Measurements from ENCODE around the gene ABLIM2.

GRCh38 chr4:7926822-7927221, 231.8 kb downstream of the ABLIM2 start:
- TF ChIP-seq, protein P1, sequence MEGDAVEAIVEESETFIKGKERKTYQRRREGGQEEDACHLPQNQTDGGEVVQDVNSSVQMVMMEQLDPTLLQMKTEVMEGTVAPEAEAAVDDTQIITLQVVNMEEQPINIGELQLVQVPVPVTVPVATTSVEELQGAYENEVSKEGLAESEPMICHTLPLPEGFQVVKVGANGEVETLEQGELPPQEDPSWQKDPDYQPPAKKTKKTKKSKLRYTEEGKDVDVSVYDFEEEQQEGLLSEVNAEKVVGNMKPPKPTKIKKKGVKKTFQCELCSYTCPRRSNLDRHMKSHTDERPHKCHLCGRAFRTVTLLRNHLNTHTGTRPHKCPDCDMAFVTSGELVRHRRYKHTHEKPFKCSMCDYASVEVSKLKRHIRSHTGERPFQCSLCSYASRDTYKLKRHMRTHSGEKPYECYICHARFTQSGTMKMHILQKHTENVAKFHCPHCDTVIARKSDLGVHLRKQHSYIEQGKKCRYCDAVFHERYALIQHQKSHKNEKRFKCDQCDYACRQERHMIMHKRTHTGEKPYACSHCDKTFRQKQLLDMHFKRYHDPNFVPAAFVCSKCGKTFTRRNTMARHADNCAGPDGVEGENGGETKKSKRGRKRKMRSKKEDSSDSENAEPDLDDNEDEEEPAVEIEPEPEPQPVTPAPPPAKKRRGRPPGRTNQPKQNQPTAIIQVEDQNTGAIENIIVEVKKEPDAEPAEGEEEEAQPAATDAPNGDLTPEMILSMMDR (IDR thresholded peaks at IDR 0.05) = no peak
- no peak for TF ChIP-seq POLR2A (IDR thresholded peaks at IDR 0.05)

All from lower leg skin (tissue), 3 donors.